NCI-H446 (cell line): ENCODE measurements around the gene ADCK1.
"Not testable (repeated sequence)": the region's sequence is repeated elsewhere in the genome, so short reads cannot be mapped to it uniquely, and the experiment has no call there.

Source experiments
- DNase-seq, 2 experiments: peaks; one replicate each; lab custom pipeline; 2025; lab: John Stamatoyannopoulos, UW

The ADCK1 gene

DNA sequence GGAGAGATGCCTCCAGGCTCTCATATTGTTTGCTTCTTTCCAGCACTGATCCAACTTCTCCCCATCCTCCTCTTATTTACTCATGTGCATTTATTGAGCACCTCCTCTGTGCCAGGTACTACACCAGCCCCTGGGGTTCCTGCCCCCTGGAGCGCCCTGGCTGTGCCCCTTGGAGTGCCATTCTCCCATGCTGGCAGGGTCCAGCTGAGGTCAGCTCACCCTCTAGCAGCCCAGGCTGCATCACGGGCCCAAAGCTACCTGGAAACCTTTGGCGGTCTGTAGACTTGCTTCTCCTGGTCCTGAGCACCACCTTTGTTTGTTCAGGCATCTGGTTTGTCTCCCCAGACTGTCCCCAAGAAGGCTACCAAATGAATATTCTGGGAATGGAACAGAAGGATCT is 67.0 kb downstream of the ADCK1 start:
- no peak for DNase-seq

DNA sequence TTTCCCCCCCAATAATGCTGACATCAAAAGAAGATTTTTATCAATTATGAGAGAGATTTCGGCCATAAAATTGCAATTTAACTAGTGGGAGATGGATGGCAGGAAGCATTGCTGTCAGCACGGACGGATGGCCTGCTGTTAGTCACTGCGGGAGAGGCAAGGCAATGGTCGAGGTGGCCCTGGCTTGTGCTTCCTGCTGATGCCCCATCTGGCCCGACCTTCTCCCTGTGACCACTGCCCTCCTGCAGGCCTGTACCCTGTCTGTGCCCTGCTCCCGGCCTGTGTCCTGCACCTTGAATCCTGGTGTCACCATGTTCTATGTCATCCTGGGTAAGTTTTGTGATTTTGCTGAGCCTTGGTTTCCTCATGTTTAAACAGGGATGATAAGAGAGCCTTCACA is 67.6 kb downstream of the ADCK1 start:
- DNase-seq, result no peak

- no peak for DNase-seq
Observed at GRCh38 chr14:77868552-77869285, 68.8 kb downstream of the ADCK1 start.

- DNase-seq, result no peak
Observed at GRCh38 chr14:77869340-77869739, 69.4 kb downstream of the ADCK1 start.

GRCh38 chr14:77870646-77871045 is 70.7 kb downstream of the ADCK1 start:
- DNase-seq, result no peak

DNA sequence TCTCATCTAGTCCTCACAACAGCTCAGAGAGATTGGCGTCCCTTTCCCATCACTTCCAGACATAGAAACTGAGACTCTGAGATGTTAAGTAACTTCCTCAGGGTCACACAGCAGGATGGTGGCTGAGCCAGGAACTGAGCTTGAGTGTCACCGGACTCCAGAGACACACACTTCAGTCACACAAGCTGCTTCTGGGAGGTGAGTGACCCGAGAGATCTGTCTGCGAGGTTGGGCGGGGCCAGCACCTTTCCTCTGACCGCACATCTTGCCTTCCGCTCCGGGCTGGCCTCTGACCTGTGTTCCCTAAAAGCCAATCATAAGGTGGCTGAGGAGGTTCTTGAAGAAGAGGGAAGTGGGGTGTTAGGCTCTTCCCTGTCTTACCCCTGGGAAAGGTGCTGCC is 72.2 kb downstream of the ADCK1 start:
- no peak for DNase-seq

- no peak for DNase-seq
Observed at GRCh38 chr14:77872983-77873382, 73.1 kb downstream of the ADCK1 start.

GRCh38 chr14:77878783-77879182 is 78.9 kb downstream of the ADCK1 start:
- DNase-seq, result no peak

GRCh38 chr14:77880056-77880455 is 80.1 kb downstream of the ADCK1 start:
- DNase-seq, result no peak

- peak in 1 of 2 experiments; percentile 19 for DNase-seq
Observed at GRCh38 chr14:77882098-77882497, 82.2 kb downstream of the ADCK1 start.

- no peak for DNase-seq
Observed at GRCh38 chr14:77882636-77883035, 82.7 kb downstream of the ADCK1 start.

DNA sequence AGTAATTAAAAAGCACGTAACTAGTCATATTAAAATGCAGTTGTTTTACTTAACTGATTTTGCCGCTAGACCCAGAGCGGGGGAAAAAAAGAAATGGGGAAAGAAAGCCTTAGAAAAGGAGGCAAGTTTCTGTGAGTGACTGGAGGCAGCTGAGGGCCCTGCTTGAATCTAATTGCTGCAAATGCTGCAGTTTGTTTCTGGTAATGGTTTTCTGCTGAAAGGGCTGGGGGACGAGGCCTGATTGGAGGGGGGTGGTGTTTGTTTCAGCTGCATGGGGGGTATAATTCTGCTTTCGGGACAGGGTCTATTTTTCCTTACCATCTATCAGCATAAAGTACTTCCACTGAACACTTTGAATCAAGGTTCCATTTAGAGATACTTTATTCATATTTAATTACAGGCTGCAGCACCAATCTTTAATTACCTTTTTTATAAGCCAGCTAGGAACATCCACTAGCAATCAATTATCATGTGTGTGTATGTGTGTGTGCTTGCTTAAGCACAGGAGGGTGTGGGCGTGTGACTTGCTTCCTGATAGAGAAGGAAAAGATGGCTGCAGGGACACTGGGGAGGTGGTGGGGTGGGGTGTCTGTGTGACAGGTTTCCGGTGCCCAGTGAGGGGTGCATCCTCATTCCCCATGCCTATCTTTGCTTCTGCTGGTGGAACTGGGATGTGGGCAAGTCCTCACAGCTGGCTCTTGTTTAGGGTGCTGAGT is 83.4 kb downstream of the ADCK1 start:
- no peak for DNase-seq

- no peak for DNase-seq
Observed at GRCh38 chr14:77883847-77884238, 83.9 kb downstream of the ADCK1 start.

DNA sequence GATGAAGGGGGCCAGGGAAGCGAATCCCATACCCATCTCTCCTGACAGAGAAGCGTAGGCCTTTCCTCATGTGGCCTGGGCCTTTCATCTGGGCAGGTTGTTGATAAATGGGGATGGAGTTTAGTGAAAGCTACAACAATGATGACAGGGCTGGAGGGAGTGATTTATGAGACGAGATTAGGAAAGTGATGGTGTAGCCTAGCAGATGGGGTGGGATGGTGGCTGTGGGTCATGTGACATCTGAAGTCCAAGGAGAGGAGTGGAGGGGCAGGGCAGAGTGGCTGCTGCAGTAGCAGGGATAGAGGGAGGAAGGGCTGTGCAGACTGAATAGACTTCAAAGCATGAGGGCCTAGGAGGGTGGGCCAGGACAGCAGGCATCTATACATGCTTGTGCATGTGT is 85.5 kb downstream of the ADCK1 start:
- no peak for DNase-seq

GRCh38 chr14:77886010-77886409 is 86.1 kb downstream of the ADCK1 start:
- no peak for DNase-seq

DNA sequence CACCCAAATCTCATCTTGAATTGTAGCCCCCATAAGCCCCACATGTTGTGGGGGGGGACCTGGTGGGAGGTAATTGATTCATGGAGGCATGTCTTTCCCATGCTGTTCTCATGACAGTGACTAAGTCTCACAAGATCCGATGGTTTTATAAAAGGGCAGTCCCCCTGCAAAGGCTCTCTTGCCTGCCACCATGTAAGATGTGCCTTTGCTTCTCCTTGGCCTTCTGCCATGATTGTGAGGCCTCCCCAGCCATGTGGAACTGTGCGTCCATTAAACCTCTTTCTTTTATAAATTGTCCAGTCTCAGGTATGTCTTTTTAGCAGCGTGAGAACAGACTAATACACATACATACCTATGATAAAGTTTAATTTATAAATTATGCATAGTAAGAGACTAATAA is 89.0 kb downstream of the ADCK1 start:
- not testable (repeated sequence) for DNase-seq

DNA sequence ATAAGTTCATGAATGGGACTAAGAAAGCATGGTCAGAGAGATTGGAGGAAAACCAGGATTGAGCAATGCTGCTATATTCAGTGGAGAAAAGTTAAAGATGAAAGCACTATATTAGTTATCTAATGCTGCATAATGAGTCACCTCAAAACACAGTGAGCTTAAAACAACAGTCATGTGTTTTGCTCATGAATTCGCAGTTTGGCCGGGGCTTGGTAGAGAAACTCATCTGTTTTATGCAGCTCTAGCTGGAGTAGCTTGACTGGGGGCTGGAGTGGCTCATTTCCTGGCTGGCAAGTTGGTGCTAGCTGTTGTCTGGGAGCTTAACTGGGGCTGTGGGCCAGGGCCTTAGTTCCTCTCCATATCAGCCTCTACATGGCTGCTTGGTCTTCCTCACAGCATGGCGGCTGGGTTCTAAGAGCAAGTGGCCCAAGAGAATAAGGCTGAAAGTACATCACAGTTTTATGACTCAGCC is 90.1 kb downstream of the ADCK1 start:
- no peak for DNase-seq

DNA sequence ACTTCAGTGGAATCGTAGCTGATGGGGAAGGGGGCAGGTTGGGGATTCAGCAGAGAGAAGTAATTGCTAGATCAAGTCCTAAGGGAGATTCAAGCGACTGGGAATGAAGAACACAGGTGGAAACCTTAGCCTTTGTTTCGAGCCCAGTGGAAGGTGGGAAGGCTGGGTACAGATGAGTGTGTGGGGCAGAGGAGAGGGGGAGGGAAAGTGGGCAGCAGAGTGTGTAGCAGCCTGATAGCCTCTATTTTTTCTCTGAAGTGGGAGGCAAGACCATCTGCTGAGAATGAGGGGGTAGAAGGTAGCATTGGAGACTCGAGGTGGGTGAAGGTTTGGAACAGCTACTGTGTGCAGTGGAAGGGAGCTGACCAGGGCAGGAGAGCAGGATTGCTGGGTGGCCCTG is 91.0 kb downstream of the ADCK1 start:
- no peak for DNase-seq

DNA sequence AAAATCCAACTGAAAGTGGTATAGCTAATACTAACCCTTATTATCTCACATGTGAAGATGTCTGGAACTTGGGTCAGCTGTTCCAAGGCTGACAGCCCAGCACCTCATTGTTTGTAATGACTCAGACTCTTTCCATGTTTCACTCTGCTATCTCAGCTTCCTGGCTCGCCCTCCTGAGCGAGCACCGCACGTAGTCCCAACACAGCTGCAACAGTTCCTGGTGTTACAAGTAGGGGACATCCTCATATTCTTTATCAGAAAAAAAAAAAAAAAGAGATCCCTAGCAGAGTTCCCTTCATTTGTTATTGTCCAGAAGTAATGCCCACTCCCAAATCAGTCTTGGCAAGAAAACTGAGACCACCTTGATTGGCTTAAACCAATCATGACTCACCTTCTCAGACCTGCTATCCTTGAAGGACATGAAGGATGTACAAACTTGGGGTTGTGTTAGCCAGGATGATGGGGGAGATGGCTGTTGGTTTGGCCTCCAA is 92.5 kb downstream of the ADCK1 start:
- no peak for DNase-seq

DNA sequence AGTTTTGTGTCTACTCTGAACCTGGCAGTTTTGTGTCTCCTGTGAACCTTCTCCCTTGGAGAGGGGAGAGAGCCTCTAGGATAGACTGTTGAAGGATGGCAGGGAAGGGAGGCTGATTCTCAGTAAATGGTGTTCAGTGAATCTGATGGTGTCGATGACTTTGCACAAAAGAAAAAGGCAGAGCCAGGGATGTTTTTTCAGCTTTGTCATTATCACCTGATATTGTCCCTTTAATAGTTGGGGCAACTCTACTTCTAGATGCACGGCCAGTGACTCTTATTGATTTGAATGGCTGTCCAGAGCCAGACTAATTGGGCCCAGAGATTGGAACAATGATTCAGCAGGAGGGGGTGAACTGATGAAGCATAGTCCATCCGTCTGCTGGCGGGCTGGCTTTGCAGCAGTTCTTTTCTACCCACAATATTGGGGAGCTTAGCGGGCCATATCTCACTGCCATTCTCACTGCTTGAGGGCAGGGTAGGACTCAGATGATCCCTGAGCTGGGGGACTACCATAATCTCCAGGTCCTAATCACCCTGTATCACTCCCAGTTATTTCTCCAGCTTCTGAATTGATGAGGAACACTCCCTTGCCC is 93.1 kb downstream of the ADCK1 start:
- no peak for DNase-seq

GRCh38 chr14:77897374-77897773 is 97.5 kb downstream of the ADCK1 start:
- DNase-seq, result no peak

DNA sequence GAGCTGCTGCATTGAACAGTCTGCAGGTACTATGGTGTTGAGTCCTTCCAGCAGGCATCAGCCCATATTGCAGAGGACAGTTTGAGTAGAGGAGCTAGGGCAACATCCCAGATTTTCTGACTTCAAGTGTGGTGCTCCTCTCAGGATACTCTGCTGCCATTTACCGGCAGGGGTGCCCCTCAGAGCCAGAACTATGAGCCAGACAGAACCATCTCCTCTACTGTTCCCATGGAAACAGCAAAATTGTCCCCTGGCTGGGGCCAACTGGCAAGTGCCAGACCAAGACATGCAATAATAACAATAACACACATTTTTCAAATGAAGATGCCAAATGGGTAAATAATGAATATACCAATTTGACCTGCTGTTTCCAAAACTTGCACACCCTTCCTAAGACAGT is 102.9 kb downstream of the ADCK1 start:
- DNase-seq, result peak; percentile 59 to 62

DNA sequence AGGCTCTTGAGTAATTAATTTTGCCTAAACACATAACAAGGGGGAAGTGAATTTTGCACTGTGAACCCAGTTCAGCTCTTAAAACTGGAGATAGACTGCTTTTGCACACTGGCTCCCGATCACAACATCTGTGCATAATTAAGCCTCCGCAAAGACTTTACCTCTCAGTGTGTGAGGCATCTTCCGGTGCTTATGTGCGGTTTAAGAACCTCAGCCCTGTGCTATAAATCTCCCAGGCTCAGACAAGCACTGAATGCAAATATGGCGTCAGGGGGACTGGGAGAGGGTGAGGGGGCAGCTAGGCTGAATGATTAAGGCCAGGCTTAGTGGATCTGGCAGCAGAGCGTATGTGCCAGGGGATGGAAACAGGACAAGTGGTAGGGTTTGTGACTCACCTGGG is 103.3 kb downstream of the ADCK1 start:
- no peak for DNase-seq
